ENCODE measurements around the gene DENND4B. TPM values are rescaled to one million over a fixed set of nuclear protein-coding genes. Genes with fewer than 3 reads are reported as not detected.
A peak's percentile ranks its signal among the peaks of the same experiment; 100 is the strongest.

DENND4B gene
- total and polyA plus RNA-seq, 9 of the 15 experiments (the other 6 are each of a cell fraction or from before 2014, with no cell fraction given): 9.5 to 80.5 (median 23.1) TPM

DNA sequence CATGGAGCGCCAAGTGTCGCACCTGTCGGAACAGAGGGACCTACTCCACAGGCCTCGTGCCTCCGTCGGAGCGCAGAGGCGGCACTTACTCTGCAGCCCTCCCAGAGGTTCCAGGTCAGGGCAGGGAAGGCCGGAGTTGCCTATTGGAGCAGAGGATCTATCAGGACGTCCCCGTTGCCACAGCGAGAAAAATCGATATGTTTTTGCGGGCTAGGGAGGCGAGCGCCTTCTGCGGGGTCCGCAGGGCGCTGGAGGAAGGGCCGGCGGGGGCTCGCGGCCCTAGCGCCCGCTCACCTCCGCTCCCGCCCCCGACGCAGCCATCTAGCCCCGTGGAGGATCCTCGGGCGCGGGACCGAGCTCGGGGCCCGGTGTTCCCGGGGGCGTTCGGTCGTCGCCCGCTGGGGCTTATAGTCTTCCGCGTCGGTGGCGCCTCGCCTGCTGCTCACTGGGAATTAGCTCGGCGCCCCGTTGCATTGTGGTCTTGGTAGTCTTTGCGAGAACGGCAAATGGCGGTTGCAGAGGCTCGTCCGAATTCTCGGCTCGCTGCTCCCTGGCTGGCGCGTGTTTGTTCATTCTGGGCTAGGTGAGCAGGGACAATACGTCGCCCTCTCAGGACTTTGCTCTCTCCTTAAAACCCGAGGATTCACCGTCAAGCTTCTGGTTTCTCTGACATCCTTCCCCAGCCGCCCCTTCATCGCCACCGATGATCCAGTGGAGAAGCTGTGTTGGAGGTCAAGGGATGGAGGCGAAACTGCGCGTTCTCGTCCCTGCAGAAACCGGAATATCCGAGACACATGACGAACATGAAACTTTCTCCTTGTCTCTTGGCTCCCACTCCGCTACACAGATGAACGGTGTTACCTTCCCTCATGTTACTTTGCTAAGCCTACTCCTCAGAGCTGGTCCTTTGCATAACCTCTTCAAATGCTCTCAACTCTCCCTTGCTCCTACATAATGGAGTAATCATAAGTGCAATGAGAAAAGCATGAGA is 31.0 kb upstream of the DENND4B start, which contains the start of gene JTB:
Gene JTB, minus strand, starts transcription at position 425 of the 991 bp plus-strand sequence. Its CDS starts 422 bp downstream, at position 3.
- peak; percentile 90 for ATAC-seq
- TF ChIP-seq SIX5 (IDR thresholded peaks at IDR 0.05; ENCODE audit: borderline replicate concordance in 1 of 2, insufficient read depth in 1 of 2, low read depth in 1 of 2, low read length in 2 of 2) (peak; percentile 72), NONO (IDR thresholded peaks at IDR 0.05; ENCODE audit: low read depth in 2 of 2, low read length in 1 of 2) (peak in 1 of 2 experiments; percentile 22; a peak in 1 of 4 replicates), PRMT5 (CRISPR knock-in tag; IDR thresholded peaks at IDR 0.05) (no peak), TGIF2 (CRISPR knock-in tag; IDR thresholded peaks at IDR 0.05) (0 out of 2 replicates have a peak, but pooled peaks have one; percentile 50), RUNX1 (IDR thresholded peaks at IDR 0.05; ENCODE audit: low read depth) (no peak), RNF2 (IDR thresholded peaks at IDR 0.05) (peak; percentile 14; the same call in 1 of the 2 replicates), EP400 (IDR thresholded peaks at IDR 0.05) (peak; percentile 85), STAG1 (CRISPR knock-in tag; IDR thresholded peaks at IDR 0.05; ENCODE audit: borderline replicate concordance) (no peak), TCF3 (CRISPR knock-in tag; IDR thresholded peaks at IDR 0.05) (peak; percentile 11; the same call in 1 of the 2 replicates), HMGN3 (IDR thresholded peaks at IDR 0.05; ENCODE audit: borderline replicate concordance, extremely low read depth, insufficient read length, low read depth, low read length) (peak; percentile 66)
- TF ChIP-seq, protein P1, sequence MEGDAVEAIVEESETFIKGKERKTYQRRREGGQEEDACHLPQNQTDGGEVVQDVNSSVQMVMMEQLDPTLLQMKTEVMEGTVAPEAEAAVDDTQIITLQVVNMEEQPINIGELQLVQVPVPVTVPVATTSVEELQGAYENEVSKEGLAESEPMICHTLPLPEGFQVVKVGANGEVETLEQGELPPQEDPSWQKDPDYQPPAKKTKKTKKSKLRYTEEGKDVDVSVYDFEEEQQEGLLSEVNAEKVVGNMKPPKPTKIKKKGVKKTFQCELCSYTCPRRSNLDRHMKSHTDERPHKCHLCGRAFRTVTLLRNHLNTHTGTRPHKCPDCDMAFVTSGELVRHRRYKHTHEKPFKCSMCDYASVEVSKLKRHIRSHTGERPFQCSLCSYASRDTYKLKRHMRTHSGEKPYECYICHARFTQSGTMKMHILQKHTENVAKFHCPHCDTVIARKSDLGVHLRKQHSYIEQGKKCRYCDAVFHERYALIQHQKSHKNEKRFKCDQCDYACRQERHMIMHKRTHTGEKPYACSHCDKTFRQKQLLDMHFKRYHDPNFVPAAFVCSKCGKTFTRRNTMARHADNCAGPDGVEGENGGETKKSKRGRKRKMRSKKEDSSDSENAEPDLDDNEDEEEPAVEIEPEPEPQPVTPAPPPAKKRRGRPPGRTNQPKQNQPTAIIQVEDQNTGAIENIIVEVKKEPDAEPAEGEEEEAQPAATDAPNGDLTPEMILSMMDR (IDR thresholded peaks at IDR 0.05 in 2 of 3, conservative IDR thresholded peaks at IDR 0.05 in 1 of 3; ENCODE audit: insufficient read depth in 2 of 3, low read depth in 1 of 3, low read length in 3 of 3): 0 out of 6 replicates have a peak, but pooled peaks of 1 of the 3 experiments have one; percentile 4
- TF ChIP-seq, protein P2, sequence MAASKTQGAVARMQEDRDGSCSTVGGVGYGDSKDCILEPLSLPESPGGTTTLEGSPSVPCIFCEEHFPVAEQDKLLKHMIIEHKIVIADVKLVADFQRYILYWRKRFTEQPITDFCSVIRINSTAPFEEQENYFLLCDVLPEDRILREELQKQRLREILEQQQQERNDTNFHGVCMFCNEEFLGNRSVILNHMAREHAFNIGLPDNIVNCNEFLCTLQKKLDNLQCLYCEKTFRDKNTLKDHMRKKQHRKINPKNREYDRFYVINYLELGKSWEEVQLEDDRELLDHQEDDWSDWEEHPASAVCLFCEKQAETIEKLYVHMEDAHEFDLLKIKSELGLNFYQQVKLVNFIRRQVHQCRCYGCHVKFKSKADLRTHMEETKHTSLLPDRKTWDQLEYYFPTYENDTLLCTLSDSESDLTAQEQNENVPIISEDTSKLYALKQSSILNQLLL (CRISPR knock-in tag; IDR thresholded peaks at IDR 0.05; ENCODE audit: borderline replicate concordance): no peak
- TF ChIP-seq, protein P3, sequence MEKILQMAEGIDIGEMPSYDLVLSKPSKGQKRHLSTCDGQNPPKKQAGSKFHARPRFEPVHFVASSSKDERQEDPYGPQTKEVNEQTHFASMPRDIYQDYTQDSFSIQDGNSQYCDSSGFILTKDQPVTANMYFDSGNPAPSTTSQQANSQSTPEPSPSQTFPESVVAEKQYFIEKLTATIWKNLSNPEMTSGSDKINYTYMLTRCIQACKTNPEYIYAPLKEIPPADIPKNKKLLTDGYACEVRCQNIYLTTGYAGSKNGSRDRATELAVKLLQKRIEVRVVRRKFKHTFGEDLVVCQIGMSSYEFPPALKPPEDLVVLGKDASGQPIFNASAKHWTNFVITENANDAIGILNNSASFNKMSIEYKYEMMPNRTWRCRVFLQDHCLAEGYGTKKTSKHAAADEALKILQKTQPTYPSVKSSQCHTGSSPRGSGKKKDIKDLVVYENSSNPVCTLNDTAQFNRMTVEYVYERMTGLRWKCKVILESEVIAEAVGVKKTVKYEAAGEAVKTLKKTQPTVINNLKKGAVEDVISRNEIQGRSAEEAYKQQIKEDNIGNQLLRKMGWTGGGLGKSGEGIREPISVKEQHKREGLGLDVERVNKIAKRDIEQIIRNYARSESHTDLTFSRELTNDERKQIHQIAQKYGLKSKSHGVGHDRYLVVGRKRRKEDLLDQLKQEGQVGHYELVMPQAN (IDR thresholded peaks at IDR 0.05; ENCODE audit: borderline replicate concordance): peak; percentile 71; the same call in 1 of the 2 replicates

More for the DNA sequence above, 31.0 kb upstream of the DENND4B start, which contains the start of gene JTB:
- POLR2A ChIA-PET: interaction anchor here (0.6 to 7.1 kb wide), 22 partner anchors 9 to 375 kb away, joined by 3 to 104 read pairs (median 4); partner anchors contain the start of genes CREB3L4, CRTC2, DENND4B and RAB13
- H3K9me3 ChIP-seq (replicated peaks; ENCODE audit: control insufficient read depth, insufficient read depth, low read depth, low read length): no peaks in the 10 kb centered on the region
- under 1% methylated on average over 62 of the region's 75 CpGs for WGBS (ENCODE audit: insufficient coverage, low coverage, missing lambda C conversion rate)
- peaks cover 42% of the 10 kb centered on the region for H3K79me2 ChIP-seq (ENCODE audit: control insufficient read depth, insufficient read depth, low read length)
- CTCF ChIA-PET (ENCODE audit: low intra/inter-chr PET ratio): no interaction called here
- peak within 1 kb of the TSS; percentile 99 for H3K4me2 ChIP-seq (ENCODE audit: insufficient read depth, low read length)
- H4K20me1 ChIP-seq (replicated peaks; ENCODE audit: control insufficient read depth, insufficient read depth, low read length): no peaks in the 10 kb centered on the region
- peak within 1 kb of the TSS; percentile 91 for H3K27ac ChIP-seq (ENCODE audit: extremely low read depth, low read depth, low read length)
- H3K4me3 ChIP-seq: peak within 1 kb of the TSS; percentile 84
- H2AFZ ChIP-seq (ENCODE audit: low read depth, low read length): peak within 1 kb of the TSS; percentile 89
- in situ Hi-C loops (cut with MboI): no loop called here
- TSS peak; percentile 91 for BruUV-seq (replicated peaks)
- no peaks in the 10 kb centered on the region for H3K9me1 ChIP-seq (ENCODE audit: control insufficient read depth, insufficient read depth, low read length)
- FAIRE-seq (peak; percentile 70), DNase-seq (ENCODE audit: extremely low read depth in 1 of 4, low spot score in 3 of 4) (peak; percentile 83 to 93 (median 84))
- peaks cover 45% of the 10 kb centered on the region for H3K36me3 ChIP-seq (ENCODE audit: control insufficient read depth, insufficient read depth, low read length)
- H3K4me1 ChIP-seq (replicated peaks in 1 of 2; ENCODE audit: control insufficient read depth in 2 of 2, insufficient read depth in 2 of 2, low read length in 2 of 2): peaks cover 13 to 17% of the 10 kb centered on the region in 2 experiments; a peak in 4 of 5 replicates
- H3K9ac ChIP-seq (ENCODE audit: insufficient read depth in 1 of 2, low read depth in 2 of 2, low read length in 2 of 2): peak within 1 kb of the TSS; percentile 98 to 100
- intact Hi-C loops (cut with micrococcal nuclease): loop anchor here (2.0 kb wide), 1 partner anchor 55 kb away; the partner anchor contains the start of gene GATAD2B
- no peaks in the 10 kb centered on the region for H3K27me3 ChIP-seq (ENCODE audit: control insufficient read depth in 2 of 2, insufficient read depth in 2 of 2, low read length in 2 of 2)

Measured in K562 (cell line).